T follicular helper cell (primary cell): ENCODE results near the gene RBM44.

Experiments
- DNase-seq: peaks from one replicate; pipeline ENCODE4 v3.0.0-alpha.2; 2020; ENCODE audit warnings: low read depth

RBM44 gene

GRCh38 chr2:237870126-237870525 is 71.5 kb downstream of the RBM44 start:
- DNase-seq = no peak

GRCh38 chr2:237870754-237871651 is 72.4 kb downstream of the RBM44 start:
- no peak for DNase-seq

DNA sequence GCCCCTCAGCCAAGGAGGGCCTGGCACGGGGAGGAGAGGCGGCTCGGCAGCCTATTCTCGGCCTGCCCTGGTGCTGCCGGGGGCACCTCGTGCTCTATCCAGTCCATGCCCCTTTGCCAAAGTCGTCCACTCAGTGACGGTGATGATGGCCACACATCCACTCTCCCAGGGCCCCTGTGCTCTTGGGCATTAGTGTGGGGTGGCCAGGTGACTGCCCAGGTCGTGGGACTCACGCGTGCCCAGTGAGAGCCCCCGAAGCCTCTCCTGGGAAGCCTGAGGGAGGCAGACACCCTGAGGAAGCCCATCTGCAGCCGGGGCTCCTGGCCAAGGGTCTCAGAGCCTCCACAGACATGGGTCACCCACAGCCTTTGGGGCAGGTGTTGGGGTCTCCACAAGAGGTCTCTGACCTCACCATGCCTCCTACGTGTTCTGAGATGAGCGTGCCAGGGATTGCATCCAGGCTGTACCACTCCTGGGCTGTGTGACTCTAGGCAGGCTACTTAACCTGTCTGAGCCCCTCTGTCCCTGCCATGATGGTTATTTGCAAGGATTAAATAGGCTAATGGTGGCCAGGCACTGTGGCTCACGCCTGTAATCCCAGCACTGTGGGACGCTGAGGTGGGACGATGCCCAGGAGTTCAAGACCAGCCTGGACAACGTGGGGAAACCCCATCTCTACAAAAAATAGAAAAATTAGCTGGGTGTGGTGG is 73.8 kb downstream of the RBM44 start:
- no peak for DNase-seq

DNA sequence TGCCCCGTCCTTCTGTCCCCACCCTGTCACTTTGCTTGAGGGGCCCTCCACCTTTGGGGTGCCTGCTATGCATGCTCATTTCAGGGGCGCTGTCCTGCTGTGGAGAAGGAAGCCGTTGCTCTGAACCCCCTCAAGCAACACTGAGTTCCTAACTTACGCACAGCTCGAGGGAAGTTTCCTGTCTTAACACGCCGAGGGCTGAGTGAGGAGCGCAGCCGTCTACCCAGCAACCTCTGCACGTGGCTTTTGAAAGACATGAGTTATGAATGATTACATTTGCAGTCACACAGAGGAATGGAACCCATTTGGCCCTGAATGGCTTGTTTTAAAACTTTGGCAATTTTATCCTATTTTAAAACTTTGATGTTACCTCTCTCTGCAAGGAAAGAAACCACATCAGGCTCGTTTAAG is 74.8 kb downstream of the RBM44 start:
- no peak for DNase-seq

DNA sequence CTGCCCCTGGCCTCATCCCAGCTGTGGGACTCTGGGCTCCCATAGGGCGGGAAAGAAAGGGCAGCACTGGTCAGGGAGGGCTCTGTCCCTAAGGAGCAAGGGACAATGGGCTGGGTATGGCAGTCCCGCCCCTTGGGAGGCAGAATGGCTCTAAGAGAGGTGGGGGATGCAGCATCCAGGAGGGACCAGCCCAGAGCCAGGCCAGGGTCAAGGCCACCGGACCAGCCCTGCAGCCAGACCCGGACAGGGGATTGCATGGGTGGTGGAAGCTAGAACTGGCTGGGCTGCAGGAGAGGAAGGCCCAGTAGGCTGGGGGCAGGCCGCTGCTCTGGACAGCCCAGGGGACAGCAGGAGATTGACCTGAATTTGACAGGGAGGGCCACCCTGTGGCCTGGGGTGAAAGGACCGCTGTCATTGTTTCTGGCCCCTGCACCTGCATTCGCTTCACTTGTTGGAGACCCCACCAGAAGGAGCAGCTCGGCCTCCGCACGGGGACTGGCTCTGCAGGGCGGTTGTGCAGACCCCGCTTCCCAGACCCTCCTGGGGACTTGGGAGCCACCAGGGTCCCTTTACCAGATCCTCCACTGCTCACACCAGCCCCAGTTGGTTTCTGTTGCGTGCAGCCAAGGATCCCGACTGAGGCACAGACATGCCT is 75.4 kb downstream of the RBM44 start:
- DNase-seq = no peak

- no peak for DNase-seq
Measured at GRCh38 chr2:237874585-237875161, 76.1 kb downstream of the RBM44 start.

- no peak for DNase-seq
Measured at GRCh38 chr2:237875256-237876060, 76.9 kb downstream of the RBM44 start.

- DNase-seq = no peak
Measured at GRCh38 chr2:237876061-237876526, 77.5 kb downstream of the RBM44 start.

- DNase-seq = no peak
Measured at GRCh38 chr2:237876532-237876931, 78.0 kb downstream of the RBM44 start.

GRCh38 chr2:237876951-237877491 is 78.4 kb downstream of the RBM44 start:
- DNase-seq = no peak

- DNase-seq = no peak
Measured at GRCh38 chr2:237877576-237878307, 79.2 kb downstream of the RBM44 start.

DNA sequence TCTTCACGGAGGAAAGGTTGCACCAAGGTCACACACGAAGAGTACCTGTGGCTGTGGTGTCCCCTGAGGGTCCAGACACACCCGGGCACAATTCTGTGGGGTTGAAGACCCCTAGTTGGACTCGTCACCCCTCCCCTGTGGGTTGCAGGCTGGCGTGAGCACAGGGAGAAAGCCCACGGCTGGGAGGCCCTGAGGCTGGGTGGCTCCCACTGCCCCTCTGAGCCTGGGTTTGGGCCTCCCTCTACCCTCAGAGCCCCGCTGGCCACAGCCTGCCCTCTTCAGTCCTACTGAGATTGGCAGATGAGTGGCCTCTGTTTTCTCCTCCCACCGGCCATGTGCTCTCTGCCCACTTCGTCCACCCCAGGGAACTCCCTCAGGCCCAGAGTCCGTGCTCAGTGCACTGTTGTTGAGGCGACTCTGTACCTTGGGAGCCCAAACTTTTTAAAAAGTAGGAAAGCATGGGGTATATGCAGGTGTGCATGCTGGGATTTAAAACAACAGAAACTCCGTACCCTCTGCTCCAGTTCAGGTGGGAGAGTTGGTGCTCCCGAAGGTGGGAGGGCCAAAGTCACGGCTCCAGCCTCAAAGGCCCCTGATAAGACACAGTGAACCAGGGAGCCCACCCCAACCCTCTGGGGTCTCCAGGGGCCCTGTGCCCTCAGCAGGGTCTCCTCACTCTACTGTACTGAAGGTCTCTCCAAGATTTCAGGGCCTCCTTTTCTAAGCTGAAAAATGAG is 79.9 kb downstream of the RBM44 start:
- DNase-seq = no peak

GRCh38 chr2:237879058-237879430 is 80.5 kb downstream of the RBM44 start:
- DNase-seq = no peak

DNA sequence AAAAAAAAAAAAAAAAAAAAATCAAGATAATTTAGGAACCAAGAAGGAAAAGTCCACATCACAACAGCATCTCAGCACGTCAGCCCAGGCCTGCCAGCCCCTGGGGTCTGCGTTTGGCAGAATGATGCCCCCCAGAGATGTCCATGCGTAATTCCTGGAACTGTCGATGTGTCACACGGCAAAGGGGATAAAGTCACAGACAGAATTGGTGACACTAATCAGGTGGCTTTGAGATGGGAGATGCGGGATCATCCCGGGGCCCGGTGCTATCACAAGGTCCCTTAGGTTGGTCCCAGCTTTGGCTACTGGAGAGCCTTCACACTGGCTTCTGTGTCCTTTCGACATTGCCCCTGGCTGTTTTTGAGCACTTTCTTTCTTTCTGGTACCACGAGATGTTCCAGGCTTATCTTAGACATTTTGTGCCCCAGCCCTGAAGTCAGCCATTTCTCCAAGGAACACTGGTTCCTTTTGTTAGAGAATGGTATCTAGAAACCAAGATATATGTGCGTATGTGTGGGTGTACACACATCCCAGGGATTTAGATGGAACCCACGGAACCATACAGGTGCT is 81.5 kb downstream of the RBM44 start:
- no peak for DNase-seq

- DNase-seq = no peak
Measured at GRCh38 chr2:237882510-237883481, 84.2 kb downstream of the RBM44 start.

GRCh38 chr2:237883951-237884446 is 85.4 kb downstream of the RBM44 start:
- no peak for DNase-seq

DNA sequence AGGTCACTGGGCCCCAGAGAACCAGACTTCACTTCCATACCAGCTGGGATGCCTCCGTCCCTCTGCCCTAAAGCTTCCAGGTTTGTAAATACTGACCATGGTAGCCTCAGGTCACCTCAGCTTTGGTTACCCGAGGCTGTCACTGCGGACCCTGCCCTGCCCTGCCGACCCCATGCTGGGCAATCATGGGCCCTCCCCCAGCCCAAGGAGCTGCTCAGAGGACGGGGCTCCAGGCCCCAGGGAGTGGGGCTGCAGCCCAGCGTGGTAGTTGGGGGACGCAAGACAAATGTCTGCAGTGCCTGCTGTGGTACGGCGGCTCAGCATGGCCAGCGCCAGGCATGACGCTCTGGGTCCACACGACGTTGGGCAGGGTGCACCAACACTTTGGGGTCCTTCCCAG is 86.1 kb downstream of the RBM44 start:
- no peak for DNase-seq
